Stimulated activated CD8-positive, alpha-beta memory T cell treated with anti-CD3 and anti-CD28 coated beads, Interleukin-15, amount 100 ng/mL, for 4 hours (primary cell): Measurements from ENCODE around the gene ARAP1.

Experiments
- DNase-seq, 2 donors: peaks; one replicate each; pipeline ENCODE4 v3.0.0-alpha.2; 2020; ENCODE audit warnings: low read depth in 2 of 2

The ARAP1 gene

GRCh38 chr11:72668629-72669347, 83.4 kb downstream of the ARAP1 start:
- DNase-seq = no peak

GRCh38 chr11:72665911-72666472, 86.2 kb downstream of the ARAP1 start:
- DNase-seq = no peak

- no peak for DNase-seq
Observed at GRCh38 chr11:72662036-72662435, 90.2 kb downstream of the ARAP1 start.

GRCh38 chr11:72661486-72661885, 90.7 kb downstream of the ARAP1 start:
- DNase-seq = no peak

- DNase-seq = no peak
Observed at GRCh38 chr11:72658989-72659640, 93.1 kb downstream of the ARAP1 start.

GRCh38 chr11:72657411-72658100, 94.7 kb downstream of the ARAP1 start:
- DNase-seq = no peak

GRCh38 chr11:72655896-72656464, 96.2 kb downstream of the ARAP1 start:
- no peak for DNase-seq

- no peak for DNase-seq
Observed at GRCh38 chr11:72655014-72655413, 97.2 kb downstream of the ARAP1 start.

GRCh38 chr11:72653649-72654048, 98.6 kb downstream of the ARAP1 start:
- DNase-seq = no peak

GRCh38 chr11:72652873-72653630, 99.2 kb downstream of the ARAP1 start:
- DNase-seq = no peak

GRCh38 chr11:72652133-72652532, 100.1 kb downstream of the ARAP1 start:
- no peak for DNase-seq

GRCh38 chr11:72649215-72649976, 102.8 kb downstream of the ARAP1 start:
- no peak for DNase-seq

- DNase-seq = no peak
Observed at GRCh38 chr11:72648384-72649136, 103.6 kb downstream of the ARAP1 start.

GRCh38 chr11:72647882-72648281, 104.3 kb downstream of the ARAP1 start:
- no peak for DNase-seq

GRCh38 chr11:72646472-72646871, 105.7 kb downstream of the ARAP1 start:
- DNase-seq = no peak

GRCh38 chr11:72646024-72646423, 106.2 kb downstream of the ARAP1 start:
- no peak for DNase-seq

- no peak for DNase-seq
Observed at GRCh38 chr11:72643547-72643946, 108.7 kb downstream of the ARAP1 start.

- peak; percentile 7 to 42 for DNase-seq
Observed at GRCh38 chr11:72642884-72643522, 109.2 kb downstream of the ARAP1 start.
